Measurements from ENCODE around the gene CYTH1. TPM values are rescaled to one million over a fixed set of nuclear protein-coding genes. Genes with fewer than 3 reads are reported as not detected.

The CYTH1 gene
- polyA plus RNA-seq, 1 of the 3 experiments (the other 2 are of a cell fraction), result 23.8 TPM

DNA sequence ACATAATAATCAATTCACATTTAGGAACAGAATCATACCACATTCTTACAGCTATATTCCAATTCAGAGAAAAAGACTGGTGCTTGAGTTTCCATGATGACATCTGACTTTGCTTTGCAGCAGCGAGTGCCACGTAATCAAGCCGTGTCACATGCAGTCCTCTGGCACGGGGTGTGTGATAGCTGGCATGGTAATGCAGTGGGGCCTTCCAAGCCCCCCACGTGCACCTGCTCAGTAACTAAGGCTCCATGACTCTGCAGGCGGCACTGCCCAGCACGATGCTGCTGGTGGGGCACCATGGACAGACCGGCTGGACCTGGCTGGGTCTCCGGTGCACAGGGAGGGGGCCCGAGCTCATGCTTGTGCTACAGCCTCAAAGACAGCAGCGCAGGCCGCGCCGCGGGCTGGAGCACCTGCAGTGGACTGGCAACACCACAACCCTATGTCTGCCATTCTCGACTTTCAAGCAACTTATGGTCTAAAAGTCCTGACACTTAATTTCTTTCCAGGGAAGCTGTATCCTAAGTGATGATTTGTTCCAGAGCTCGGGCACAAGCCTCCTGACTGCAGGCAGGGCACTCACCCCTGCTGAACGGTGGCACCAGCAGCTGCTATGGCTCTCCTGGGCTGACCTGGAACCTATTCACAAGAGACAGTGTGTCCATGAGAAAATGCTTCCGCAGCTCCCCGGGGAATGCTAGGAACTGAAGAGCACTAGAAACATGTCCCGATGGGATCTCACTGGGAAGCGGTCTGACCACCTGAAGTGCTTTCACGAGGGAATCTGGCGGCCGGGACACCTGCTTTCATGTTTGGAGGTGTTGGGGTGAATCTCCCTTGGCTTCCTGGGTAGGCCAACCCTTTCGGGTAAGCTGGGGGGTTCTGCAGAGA lies 105.4 kb downstream of the CYTH1 start (continued):
- TF ChIP-seq CHD2 (IDR thresholded peaks at IDR 0.05; ENCODE audit: low read length, partially characterized antibody), result no peak
- no peak for TF ChIP-seq MEF2A (IDR thresholded peaks at IDR 0.05; ENCODE audit: borderline replicate concordance, low read depth)
- TF ChIP-seq YY1 (IDR thresholded peaks at IDR 0.05; ENCODE audit: low read depth), result no peak
- TF ChIP-seq FOXJ3 (CRISPR knock-in tag; IDR thresholded peaks at IDR 0.05), result no peak
- TF ChIP-seq RAD21 (IDR thresholded peaks at IDR 0.05; ENCODE audit: low read length), result no peak
- no peak for TF ChIP-seq SMC3 (IDR thresholded peaks at IDR 0.05; ENCODE audit: low read depth, low read length)
- TF ChIP-seq ELF1 (IDR thresholded peaks at IDR 0.05), result no peak
- no peak for TF ChIP-seq GABPA (IDR thresholded peaks at IDR 0.05; ENCODE audit: low read depth)

DNA sequence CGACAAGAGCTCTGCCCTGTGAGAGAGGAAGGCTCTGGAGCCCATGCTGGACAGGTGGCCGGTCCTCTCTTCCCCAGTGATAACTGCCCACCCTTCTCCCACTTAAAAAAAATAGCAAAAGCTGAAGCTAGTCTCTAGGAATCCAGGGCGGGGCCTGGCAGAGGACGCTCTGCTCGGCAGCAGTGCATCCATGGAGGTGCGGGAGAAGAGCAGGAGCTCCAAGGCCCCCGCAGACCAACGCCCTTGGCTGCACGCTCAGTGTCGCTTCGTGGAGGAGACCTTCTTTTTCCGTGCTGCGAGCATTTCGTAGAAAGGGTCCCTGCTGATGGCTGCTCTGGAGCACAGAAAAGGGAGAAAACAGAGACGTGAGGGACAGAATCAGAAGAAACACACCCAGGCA lies 106.2 kb downstream of the CYTH1 start:
- DNase-seq, result no peak
- no peak for TF ChIP-seq RXRA (IDR thresholded peaks at IDR 0.05; ENCODE audit: borderline replicate concordance, low read depth)
- TF ChIP-seq MXI1 (IDR thresholded peaks at IDR 0.05; ENCODE audit: low read depth, low read length), result no peak
- TF ChIP-seq, protein P1, sequence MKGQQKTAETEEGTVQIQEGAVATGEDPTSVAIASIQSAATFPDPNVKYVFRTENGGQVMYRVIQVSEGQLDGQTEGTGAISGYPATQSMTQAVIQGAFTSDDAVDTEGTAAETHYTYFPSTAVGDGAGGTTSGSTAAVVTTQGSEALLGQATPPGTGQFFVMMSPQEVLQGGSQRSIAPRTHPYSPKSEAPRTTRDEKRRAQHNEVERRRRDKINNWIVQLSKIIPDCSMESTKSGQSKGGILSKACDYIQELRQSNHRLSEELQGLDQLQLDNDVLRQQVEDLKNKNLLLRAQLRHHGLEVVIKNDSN (IDR thresholded peaks at IDR 0.05; ENCODE audit: borderline replicate concordance, low read depth), result no peak
- no peak for TF ChIP-seq FOXM1 (IDR thresholded peaks at IDR 0.05; ENCODE audit: low read depth)
- TF ChIP-seq, protein P2, sequence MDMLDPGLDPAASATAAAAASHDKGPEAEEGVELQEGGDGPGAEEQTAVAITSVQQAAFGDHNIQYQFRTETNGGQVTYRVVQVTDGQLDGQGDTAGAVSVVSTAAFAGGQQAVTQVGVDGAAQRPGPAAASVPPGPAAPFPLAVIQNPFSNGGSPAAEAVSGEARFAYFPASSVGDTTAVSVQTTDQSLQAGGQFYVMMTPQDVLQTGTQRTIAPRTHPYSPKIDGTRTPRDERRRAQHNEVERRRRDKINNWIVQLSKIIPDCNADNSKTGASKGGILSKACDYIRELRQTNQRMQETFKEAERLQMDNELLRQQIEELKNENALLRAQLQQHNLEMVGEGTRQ (IDR thresholded peaks at IDR 0.05; ENCODE audit: borderline replicate concordance, low read depth, low read length), result no peak
- no peak for TF ChIP-seq TAF1 (IDR thresholded peaks at IDR 0.05; ENCODE audit: borderline replicate concordance, low read depth, low read length)
- no peak for TF ChIP-seq NRF1 (IDR thresholded peaks at IDR 0.05; ENCODE audit: low read depth, low read length)
- no peak for TF ChIP-seq RAD21 (IDR thresholded peaks at IDR 0.05; ENCODE audit: low read length)
- TF ChIP-seq SIN3A (IDR thresholded peaks at IDR 0.05; ENCODE audit: borderline replicate concordance, low read depth, low read length), result no peak
- TF ChIP-seq SMC3 (IDR thresholded peaks at IDR 0.05; ENCODE audit: low read depth, low read length), result no peak
- TF ChIP-seq MEF2A (IDR thresholded peaks at IDR 0.05; ENCODE audit: borderline replicate concordance, low read depth), result no peak
- TF ChIP-seq, protein P3, sequence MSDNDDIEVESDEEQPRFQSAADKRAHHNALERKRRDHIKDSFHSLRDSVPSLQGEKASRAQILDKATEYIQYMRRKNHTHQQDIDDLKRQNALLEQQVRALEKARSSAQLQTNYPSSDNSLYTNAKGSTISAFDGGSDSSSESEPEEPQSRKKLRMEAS (IDR thresholded peaks at IDR 0.05; ENCODE audit: low read depth), result no peak
- TF ChIP-seq, protein P4, sequence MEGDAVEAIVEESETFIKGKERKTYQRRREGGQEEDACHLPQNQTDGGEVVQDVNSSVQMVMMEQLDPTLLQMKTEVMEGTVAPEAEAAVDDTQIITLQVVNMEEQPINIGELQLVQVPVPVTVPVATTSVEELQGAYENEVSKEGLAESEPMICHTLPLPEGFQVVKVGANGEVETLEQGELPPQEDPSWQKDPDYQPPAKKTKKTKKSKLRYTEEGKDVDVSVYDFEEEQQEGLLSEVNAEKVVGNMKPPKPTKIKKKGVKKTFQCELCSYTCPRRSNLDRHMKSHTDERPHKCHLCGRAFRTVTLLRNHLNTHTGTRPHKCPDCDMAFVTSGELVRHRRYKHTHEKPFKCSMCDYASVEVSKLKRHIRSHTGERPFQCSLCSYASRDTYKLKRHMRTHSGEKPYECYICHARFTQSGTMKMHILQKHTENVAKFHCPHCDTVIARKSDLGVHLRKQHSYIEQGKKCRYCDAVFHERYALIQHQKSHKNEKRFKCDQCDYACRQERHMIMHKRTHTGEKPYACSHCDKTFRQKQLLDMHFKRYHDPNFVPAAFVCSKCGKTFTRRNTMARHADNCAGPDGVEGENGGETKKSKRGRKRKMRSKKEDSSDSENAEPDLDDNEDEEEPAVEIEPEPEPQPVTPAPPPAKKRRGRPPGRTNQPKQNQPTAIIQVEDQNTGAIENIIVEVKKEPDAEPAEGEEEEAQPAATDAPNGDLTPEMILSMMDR (IDR thresholded peaks at IDR 0.05), result no peak
- TF ChIP-seq, protein P5, sequence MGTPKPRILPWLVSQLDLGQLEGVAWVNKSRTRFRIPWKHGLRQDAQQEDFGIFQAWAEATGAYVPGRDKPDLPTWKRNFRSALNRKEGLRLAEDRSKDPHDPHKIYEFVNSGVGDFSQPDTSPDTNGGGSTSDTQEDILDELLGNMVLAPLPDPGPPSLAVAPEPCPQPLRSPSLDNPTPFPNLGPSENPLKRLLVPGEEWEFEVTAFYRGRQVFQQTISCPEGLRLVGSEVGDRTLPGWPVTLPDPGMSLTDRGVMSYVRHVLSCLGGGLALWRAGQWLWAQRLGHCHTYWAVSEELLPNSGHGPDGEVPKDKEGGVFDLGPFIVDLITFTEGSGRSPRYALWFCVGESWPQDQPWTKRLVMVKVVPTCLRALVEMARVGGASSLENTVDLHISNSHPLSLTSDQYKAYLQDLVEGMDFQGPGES (IDR thresholded peaks at IDR 0.05; ENCODE audit: low read depth, low read length), result no peak
- no peak for TF ChIP-seq NFIC (IDR thresholded peaks at IDR 0.05; ENCODE audit: borderline replicate concordance)
- TF ChIP-seq RCOR1 (IDR thresholded peaks at IDR 0.05; ENCODE audit: low read length), result no peak
- no peak for TF ChIP-seq ELF1 (IDR thresholded peaks at IDR 0.05)
- TF ChIP-seq FOXJ3 (CRISPR knock-in tag; IDR thresholded peaks at IDR 0.05), result no peak
- H3K4me3 ChIP-seq (ENCODE audit: low read depth in 2 of 2, low read length in 1 of 2), result no peak overlapping the region
- H3K27me3 ChIP-seq (ENCODE audit: insufficient read depth), result no peaks in the 10 kb centered on the region
- WGBS (ENCODE audit: low lambda C conversion rate), result 93% methylated on average over 15 of the region's 15 CpGs
- H3K4me2 ChIP-seq, result no peak overlapping the region
- no peaks in the 10 kb centered on the region for H3K9me2 ChIP-seq
- no peak overlapping the region for H3K27ac ChIP-seq (ENCODE audit: low read depth in 2 of 2, low read length in 1 of 2)
- H3K9ac ChIP-seq, result no peak overlapping the region
- no peaks in the 10 kb centered on the region for H4K20me1 ChIP-seq (ENCODE audit: insufficient read depth)
- H2AFZ ChIP-seq (ENCODE audit: low read depth), result no peak overlapping the region
- H3F3A ChIP-seq (replicated peaks; ENCODE audit: insufficient read depth), result peaks cover 8% of the 10 kb centered on the region
- ChIA-PET CTCF (interaction anchor here (1.0 to 2.7 kb wide), 5 partner anchors 9 to 315 kb away, joined by 3 to 20 read pairs (median 5); no protein-coding TSS in a partner anchor), POLR2A (interaction anchor here (0.6 kb wide), 1 partner anchor 71 kb away, joined by 3 read pairs; no protein-coding TSS in a partner anchor)
- peaks cover 26 to 71% of the 10 kb centered on the region in 2 experiments for H3K36me3 ChIP-seq (replicated peaks in 1 of 2; ENCODE audit: control insufficient read depth in 1 of 2, insufficient read depth in 2 of 2, low read length in 1 of 2)
- H3K4me1 ChIP-seq (ENCODE audit: control insufficient read depth in 1 of 2, insufficient read depth in 2 of 2, low read depth in 1 of 2, low read length in 1 of 2), result peaks cover 0 to 3% of the 10 kb centered on the region in 2 experiments; a peak in 2 of 4 replicates
- H3K79me2 ChIP-seq (ENCODE audit: insufficient read depth), result no peaks in the 10 kb centered on the region; the same call in 1 of the 2 replicates
- no peaks in the 10 kb centered on the region for H3K9me3 ChIP-seq
